DMS114 treated with DMSO at 0.1 percent for 48 hours (cell line): Measurements from ENCODE around the gene SCAPER.
"Not testable (repeated sequence)": the region's sequence is repeated elsewhere in the genome, so short reads cannot be mapped to it uniquely, and the experiment has no call there.

Source experiments
- DNase-seq: peaks from one replicate; lab custom pipeline; 2025; ENCODE audit not compliant: unreplicated experiment; lab: John Stamatoyannopoulos, UW

The SCAPER gene

DNA sequence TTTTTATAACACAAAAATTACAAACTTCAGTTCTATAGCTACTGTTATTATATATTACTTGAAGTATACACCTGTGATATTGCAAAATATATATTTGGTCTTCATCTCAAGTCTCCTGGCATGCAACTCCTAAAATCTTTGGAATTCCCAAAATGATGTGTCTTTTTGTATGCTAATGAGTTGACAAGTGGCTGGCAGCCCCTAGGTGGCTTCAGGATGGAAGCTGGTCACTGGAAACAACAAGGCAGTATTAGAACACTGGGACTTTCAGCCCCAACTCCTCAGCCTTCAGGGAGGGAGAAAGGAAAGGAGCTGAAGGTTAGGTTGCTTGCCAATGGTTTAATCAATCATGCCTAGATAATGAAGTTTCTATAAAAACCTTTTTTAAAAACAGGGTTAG lies 112.0 kb downstream of the SCAPER start:
- DNase-seq = no peak

DNA sequence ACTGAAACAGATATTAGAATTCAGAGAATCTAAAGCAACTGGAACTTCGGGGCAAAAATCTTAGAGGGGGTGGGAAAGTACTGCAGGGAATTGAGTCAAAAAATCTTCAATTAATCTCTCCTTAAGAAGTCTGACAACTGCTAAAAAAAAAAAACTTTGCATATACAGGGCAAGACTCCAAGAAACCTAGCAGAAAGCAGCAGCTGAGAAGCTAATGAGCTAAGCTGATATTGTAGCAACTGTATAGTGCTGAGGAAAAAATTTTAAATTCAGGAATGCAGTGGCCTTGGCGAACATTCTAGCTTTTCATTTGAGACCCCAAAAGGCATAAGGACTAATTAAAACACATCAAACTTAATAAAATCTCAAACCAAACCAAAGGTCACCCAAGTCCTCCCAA lies 113.6 kb downstream of the SCAPER start:
- DNase-seq = no peak

DNA sequence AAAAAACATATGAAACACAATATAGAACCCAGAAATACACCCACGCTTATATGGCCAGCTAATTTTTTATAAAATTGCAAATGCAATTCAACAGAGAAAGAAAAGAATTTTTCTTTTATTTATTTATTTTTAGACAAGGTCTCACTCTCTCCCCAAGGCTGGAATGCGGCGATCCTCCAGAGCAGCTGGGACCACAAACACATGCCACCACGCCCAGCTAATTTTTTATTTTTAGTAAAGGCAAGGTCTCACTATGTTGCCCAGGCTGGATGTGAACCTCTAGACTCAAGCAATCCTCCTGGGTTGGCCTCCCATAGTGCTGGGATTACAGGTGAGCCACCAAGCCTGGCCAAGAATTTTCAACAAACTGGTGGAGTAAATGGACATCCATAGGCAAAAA lies 117.9 kb downstream of the SCAPER start:
- no peak for DNase-seq

DNA sequence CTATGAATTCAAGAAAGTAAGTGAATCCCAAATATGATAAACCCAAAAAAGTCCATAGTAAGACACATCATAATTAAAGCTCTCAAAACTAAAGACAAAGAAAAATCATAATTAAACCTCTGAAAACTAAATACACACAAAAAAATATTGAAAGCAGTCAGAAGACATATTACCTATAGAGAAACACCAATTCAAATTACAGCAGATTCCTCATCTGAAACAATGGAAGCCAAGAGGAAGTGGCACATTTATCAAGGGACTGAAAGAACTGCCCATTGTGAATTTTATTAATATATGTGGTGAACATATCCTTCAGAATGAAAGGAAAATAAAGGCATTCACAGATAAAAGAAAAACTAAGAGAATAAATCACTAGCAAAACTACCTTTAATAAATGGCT lies 128.2 kb downstream of the SCAPER start:
- DNase-seq = no peak

DNA sequence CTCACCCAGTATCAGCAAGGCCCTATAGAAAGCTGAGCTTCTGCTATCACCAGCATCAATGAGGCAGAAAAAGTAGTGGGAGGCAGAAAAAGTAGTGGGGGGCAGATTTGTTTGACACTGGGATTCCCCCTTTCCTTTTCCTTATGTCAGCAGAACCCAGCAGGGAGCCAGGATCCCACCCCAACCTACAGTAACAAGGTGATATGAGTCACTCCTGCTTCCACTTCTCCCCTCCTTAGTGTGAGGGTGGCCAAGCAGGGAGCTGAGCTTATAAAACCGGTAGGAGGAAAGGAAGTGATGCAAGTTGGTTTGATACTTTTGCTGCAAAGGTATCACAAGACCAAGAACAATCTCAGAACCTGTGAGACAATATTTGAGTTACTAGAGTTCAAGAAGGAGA lies 128.7 kb downstream of the SCAPER start:
- DNase-seq = no peak

DNA sequence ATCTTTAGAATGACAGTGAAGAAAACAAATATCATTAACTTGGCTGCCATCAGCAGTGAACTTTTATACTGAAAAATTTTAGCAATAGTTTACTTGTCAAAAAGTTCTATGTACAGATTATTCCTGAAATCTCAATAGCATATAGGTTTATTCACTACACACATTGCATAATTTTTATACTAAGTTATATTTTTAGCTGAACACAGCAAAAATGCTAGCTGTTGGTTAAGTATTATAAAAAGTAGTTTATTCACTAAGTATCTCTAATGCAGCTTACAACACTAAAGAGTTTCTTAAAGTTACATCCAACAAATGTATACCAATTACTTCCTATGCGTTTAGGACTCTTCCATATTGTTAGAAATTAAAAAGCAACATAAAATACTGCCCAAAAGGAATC lies 131.9 kb downstream of the SCAPER start:
- DNase-seq = no peak

DNA sequence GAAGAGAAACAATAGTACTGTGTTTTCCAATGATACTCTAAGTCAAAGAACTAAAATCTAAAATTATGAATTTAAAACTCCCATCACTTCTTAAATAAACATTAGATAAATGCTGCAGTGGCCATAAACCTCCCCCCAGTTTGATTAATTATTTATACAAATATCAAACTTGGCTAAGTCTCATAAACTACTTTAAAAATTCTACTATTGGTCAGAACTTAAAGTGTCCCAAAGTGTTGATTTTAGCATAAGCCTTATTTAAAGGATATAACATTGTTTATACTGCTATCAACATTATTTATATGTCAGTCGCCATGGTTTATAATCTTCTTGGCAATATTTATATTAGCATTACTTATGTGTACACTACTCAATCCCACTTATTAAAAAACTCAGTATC lies 132.4 kb downstream of the SCAPER start:
- DNase-seq = no peak

DNA sequence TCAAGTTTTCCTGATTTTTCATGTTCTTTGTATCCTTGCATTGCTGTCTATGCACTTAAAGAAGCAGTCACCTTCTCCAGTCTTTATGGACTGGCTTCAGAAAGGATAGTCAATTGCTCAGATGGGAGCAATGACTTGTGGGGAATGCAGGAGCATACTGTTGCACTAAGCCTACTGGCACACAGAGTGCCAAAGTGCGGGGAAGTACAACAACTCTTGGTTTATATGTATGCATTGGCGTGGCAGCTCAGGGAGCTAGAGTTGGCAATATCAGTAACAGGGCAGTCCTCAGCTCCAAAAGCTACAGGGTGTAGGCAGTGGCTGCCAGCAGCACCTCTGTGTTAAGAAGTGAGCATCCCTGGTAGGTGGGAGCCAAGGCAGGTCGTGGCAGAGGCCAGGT lies 141.1 kb downstream of the SCAPER start:
- no peak for DNase-seq

DNA sequence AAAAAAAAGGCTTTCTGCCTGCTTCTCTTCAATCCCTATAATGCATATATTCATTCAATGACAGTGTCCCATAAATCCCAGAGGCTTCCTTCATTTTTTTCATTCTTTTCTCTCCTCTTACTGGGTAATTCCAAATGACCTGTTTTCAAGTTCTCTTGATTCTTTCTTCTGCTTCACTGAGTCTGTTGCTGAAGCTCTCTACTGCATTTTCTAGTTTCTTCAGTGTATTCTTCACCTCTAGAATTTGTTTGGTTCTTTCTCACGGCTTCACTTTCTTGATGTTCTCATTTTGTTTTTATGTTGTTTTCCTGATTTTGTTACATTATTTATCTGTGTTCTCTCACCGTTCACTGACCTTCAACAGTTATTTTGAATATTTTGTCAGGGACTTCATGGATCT lies 141.6 kb downstream of the SCAPER start:
- no peak for DNase-seq

DNA sequence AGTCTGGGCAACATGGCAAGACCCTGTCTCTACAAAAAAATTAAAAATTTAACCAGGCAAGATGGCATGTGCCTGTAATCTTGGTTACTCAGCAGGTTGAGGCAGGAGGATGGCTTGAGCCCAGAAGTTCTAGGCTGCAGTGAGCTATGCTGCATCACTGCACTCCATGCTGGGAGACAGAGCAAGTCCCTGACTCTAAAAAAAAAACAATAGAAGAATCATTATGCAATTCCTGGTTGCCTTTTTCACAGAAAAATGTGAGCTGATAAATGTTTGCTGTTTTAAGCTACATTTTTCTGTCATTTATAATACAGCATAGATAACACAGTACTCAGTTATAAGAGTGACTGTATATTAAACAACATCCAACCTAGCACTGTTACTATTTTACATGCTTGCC lies 148.8 kb downstream of the SCAPER start:
- no peak for DNase-seq

DNA sequence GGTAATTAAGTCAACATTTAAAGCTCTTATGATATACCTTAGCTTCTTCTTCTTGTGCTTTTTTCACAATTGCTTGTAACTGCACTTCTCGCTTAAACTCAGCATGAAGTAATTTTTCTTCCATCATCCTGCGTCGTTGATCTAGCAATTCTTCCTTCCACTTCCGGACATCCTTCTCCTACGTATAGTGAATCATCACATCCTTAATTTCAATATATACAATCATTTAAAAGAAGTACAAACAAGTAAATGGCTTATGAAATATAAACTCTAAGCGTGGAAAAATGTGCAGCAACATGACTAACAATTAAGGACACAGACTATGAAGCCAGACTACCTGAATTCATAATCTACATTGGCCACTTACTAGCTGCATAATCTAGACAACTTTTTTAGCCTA lies 151.4 kb downstream of the SCAPER start:
- no peak for DNase-seq

DNA sequence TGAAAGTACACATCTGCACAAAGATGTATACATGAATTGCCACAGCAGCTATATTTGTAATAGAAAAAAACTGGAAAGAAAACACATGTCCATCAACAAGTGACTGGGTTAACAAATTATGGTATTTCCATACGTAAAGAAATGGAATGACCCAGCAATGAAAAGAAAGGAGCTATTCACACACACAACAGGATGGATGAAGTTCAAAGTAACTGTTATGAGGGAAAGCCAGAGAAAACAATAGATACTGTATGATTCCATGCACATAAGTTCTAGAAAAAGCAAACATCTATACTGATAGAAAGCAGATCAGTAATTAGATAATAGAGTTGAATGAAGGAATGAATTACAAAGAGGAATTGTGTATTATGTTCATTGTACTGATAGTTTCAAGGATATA lies 152.0 kb downstream of the SCAPER start:
- no peak for DNase-seq

DNA sequence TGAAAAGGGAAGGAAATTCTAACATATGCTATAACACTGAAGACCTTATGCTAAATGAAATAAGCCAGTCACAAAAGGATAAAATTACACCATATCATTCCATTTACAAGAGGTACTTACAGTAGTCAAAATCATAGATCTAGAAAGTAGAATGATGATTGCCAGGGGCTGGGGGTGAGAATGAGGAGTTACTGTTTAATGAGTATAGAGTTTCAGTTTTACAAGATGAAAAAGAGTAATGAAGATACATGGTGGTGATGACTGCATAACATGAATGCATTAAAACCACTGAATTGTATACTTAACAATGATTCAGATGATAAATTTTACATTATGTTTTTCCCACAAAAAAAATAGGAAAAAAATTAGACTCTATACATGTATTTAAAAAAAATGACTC lies 152.6 kb downstream of the SCAPER start:
- DNase-seq = no peak

DNA sequence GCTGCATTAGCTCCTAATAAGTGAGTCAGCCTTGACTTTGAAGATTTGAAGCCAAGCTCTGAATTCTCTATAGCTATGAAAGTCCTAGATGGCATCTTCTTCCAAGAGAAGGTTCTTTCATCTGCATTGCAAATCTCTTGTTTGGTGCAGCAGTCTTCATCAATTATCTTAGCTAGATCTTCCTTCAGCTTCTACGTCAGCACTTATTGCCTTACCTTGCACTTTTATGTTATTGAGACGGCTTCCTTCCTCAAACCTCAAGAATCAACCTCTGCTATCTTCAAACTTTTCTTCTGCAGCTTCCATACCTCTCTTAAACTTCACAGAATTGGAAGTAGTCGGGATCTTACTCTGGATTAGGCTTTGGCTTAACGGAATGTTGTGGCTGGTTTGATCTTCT lies 167.6 kb downstream of the SCAPER start:
- DNase-seq = no peak

DNA sequence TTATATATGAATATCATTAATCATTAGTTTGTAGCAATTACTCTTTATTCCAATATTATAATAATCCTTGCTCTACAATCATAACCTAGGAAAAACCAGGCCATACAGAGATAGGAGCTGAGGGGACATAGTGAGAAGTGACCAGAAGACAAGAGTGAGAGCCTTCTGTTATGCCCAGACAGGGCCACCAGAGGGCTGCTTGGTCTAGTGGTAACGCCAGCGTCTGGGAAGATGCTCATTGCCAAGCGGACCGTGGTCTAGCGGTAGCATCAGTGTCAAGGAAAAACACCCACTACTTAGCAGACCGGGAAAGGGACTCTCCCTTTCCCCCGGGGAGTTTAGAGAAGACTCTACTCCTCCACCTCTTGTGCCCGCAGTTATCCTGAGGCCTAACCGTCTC lies 172.8 kb downstream of the SCAPER start:
- DNase-seq = not testable (repeated sequence)

DNA sequence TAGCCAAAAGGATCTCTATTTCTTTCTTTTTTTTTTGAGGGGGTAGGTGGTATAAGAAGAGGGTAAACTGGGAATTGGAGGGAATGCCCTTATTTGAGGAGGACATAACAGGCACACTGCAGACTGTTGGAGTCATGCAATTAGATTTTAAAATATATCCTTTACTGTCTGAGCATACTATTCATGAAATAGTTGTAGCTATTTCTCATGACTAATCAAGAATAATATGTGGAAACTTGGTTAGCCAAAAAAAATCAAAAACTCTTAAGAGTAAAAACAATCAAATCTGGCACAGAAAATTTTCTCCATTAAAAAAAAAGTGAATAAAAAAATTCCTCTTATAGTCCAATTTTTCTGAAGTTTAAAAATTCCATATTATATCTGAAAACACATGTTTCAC lies 174.9 kb downstream of the SCAPER start:
- DNase-seq = no peak

DNA sequence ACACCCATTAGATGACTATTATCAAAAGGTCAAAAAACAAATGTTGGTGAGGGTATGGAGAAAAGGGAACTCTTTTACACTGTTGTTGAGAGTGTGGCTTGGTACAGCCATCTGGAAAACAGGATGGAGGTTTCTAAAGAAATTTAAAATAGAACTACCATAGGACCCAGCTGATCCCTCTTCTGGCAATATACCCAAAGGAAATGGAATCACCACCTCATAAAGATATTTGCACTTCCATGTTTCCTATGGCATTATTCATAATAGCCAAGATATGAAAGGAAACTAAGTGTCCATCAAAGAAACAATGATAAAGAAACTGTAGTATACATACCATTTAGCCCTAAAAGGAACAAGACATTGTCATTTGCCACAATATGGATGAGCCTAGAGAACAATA lies 186.3 kb downstream of the SCAPER start:
- no peak for DNase-seq

DNA sequence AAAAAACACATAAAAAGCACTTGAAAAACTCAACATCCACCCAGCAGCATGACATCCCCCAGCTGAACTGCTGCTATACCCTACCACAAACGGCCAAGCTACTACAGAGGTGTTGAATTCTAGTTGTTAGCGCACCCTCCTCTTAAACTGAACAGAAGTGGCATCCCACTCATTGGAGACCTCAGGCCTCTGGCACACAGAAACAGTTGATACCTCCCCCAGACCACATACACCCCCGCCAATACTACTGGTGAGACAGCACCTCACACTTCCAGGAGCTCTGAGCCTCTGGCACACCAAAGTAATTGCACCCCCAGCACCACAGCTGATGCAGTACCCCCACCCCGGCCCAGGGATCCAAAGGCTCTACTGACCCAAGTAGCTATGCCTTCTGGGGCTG lies 190.2 kb downstream of the SCAPER start:
- DNase-seq = no peak

DNA sequence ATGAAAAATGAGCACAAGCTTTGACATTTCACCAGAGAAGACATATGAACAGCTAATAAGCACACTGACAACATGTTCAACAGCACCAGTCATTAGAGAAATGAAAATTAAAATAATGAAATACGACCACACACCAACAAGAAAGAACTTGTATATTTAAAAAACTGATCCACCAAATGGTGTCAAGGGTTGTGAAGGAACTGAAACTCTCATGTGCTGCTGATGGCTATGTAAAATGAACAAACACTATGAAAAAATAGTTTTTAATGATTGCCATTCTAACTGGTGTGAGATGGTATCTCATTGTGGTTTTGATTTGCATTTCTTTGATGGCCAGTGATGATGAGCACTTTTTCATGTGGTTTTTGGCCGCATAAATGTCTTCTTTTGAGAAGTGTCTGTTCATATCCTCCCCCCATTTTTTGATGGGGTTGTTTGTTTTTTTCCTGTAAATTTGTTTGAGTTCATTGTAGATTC lies 193.8 kb downstream of the SCAPER start:
- no peak for DNase-seq

DNA sequence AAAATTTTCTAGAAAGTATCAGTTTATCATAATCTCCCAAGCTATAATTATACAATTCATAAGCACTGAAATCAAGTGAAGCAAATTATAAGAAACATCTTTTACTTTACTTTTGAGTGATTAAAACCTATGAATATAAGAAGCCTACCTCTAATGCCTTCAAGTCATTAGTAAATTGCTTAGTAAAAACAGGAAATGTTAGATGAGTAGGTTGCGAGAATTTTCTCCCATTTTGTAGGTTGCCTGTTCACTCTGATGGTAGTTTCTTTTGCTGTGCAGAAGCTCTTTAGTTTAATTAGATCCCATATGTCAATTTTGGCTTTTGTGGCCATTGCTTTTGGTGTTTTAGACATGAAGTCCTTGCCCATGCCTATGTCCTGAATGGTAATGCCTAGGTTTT lies 201.1 kb downstream of the SCAPER start:
- not testable (repeated sequence) for DNase-seq

DNA sequence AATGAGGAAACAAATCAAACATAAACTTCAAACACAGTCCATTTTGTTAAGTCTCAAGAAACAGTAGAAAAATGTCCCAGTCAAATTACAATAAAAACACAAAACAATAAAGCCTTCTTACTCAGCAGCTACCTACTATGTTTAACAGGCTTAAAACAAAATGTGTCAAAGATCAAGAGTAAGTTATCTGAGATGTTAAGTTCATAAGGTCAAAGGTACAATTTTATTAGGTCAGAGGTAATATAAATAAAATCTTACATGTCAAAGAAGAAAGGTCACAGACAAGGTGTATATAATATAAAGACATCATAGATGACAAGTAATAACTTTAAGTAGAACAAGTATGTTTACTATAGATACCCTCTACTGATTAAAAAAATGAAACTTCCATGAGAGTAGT lies 208.3 kb downstream of the SCAPER start:
- no peak for DNase-seq

DNA sequence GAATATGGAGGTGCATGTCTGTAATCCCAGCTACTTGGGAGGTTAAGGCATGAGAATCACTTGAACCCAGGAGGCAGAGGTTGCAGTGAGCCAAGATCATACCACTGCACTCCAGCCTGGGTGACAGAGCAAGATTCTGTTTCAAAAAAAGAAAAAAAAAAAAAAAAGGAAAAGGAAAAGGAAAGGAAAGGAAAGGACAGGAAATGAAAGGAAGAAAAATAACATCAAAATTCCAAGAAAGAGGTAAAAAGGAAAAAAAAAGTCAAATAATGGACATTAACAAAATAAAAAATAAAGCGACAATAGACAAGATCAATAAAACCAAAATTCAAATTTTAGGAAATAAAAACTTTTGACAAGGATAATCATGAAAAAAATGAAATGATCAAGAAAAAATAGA lies 212.6 kb downstream of the SCAPER start:
- not testable (repeated sequence) for DNase-seq

DNA sequence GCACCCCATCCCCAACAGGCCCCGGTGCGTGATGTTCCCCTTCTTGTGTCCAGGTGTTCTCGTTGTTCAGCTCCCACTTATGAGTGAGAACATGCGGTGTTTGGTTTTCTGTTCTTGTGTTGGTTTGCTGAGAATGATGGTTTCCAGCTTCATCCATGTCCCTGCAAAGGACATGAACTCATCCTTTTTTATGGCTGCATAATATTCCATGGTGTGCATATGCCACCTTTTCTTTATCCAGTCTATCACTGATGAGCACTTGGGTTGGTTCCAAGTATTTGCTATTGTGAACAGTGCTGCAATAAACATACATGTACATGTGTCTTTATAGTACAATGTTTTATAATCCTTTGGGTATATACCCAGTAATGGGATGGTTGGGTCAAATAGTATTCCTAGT lies 217.5 kb downstream of the SCAPER start:
- DNase-seq = not testable (repeated sequence)

DNA sequence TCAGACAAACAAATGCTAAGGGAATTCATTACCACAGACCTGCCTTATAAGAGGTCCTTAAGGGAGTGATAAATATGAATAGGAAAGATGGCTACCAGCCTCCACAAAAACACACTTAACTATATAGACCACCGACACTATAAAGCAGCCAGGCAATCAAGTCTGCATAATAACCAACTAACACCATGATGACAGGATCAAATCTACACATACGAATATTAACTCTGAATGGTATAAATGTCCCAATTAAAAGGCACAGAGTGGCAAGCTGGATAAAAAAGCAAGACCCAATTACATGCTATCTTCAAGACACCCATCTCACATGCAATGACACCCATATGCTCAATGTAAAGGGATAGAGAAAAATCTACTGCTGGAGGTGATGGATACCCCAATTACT lies 221.1 kb downstream of the SCAPER start:
- no peak for DNase-seq
